ENCODE results near the gene COL7A1. TPM values are rescaled to one million over a fixed set of nuclear protein-coding genes. Genes with fewer than 3 reads are reported as not detected.

COL7A1 gene
- total and polyA plus RNA-seq, 2 experiments from 2014 or later, result 4.0 to 7.9 TPM

GRCh38 chr3:48544141-48544540 is 51.0 kb downstream of the COL7A1 start (continued):
- TF ChIP-seq REST (IDR thresholded peaks at IDR 0.05; ENCODE audit: unreplicated experiment), result no peak

GRCh38 chr3:48543271-48543866 is 51.8 kb downstream of the COL7A1 start:
- TF ChIP-seq ZNF114 (CRISPR knock-in tag; IDR thresholded peaks at IDR 0.05), result no peak
- no peaks in the 10 kb centered on the region for H3K9me3 Mint-ChIP-seq
- Histone ChIP-seq H3K4me1 (ENCODE audit: insufficient read depth) (no peaks in the 10 kb centered on the region), H3K36me3 (ENCODE audit: insufficient read depth) (peaks cover 14% of the 10 kb centered on the region; the same call in 1 of the 2 replicates), H3K27ac (ENCODE audit: low read depth) (no peak overlapping the region), H3F3A (replicated peaks; ENCODE audit: low read depth) (0 out of 2 replicates have a peak, but pooled peaks cover 11% of the 10 kb centered on the region), H3K9me2 (ENCODE audit: insufficient read depth) (no peaks in the 10 kb centered on the region), H4K20me1 (replicated peaks; ENCODE audit: insufficient read depth) (no peaks in the 10 kb centered on the region; the same call in 1 of the 2 replicates), H3K4me3 (no peak overlapping the region), H3K79me2 (replicated peaks; ENCODE audit: insufficient read depth) (no peaks in the 10 kb centered on the region), H3K4me2 (no peak overlapping the region), H2AFZ (no peak overlapping the region), H3K27me3 (ENCODE audit: insufficient read depth) (no peaks in the 10 kb centered on the region)
- peaks cover 10% of the 10 kb centered on the region for H3K27me3 Mint-ChIP-seq (ENCODE audit: insufficient read depth, low read depth, poor library complexity)
- H3K27ac Mint-ChIP-seq, result no peak overlapping the region
- no peak; the same call in 2 of the 3 replicates for ATAC-seq
- DNase-seq (ENCODE audit: low spot score), result no peak
- H3K4me1 Mint-ChIP-seq, result no peaks in the 10 kb centered on the region
- H3K4me3 Mint-ChIP-seq, result no peak overlapping the region
- peaks cover 21% of the 10 kb centered on the region for H3K36me3 Mint-ChIP-seq (ENCODE audit: low read depth)

GRCh38 chr3:48538451-48538850 is 56.7 kb downstream of the COL7A1 start:
- no peak for TF ChIP-seq REST (IDR thresholded peaks at IDR 0.05; ENCODE audit: unreplicated experiment)
- no peak overlapping the region for H2AFZ ChIP-seq
- DNase-seq (ENCODE audit: low spot score) (no peak), ATAC-seq (no peak)
- H3K4me3 Mint-ChIP-seq, result no peak overlapping the region
- peaks cover 4% of the 10 kb centered on the region for H3K27me3 Mint-ChIP-seq (ENCODE audit: insufficient read depth, low read depth, poor library complexity)
- no peaks in the 10 kb centered on the region for H3K9me2 ChIP-seq (ENCODE audit: insufficient read depth)
- H3K4me1 Mint-ChIP-seq, result no peaks in the 10 kb centered on the region
- H3K27ac Mint-ChIP-seq, result peak overlapping the region; percentile 35; the same call in 1 of the 2 replicates
- H3K36me3 Mint-ChIP-seq (ENCODE audit: low read depth), result peaks cover 20% of the 10 kb centered on the region
- no peaks in the 10 kb centered on the region; the same call in 1 of the 2 replicates for H4K20me1 ChIP-seq (replicated peaks; ENCODE audit: insufficient read depth)
- no peaks in the 10 kb centered on the region for H3K4me1 ChIP-seq (ENCODE audit: insufficient read depth)
- H3K27me3 ChIP-seq (ENCODE audit: insufficient read depth), result no peaks in the 10 kb centered on the region
- no peaks in the 10 kb centered on the region for H3K79me2 ChIP-seq (replicated peaks; ENCODE audit: insufficient read depth)
- no peaks in the 10 kb centered on the region; the same call in 1 of the 2 replicates for H3K36me3 ChIP-seq (ENCODE audit: insufficient read depth)
- peaks cover 4% of the 10 kb centered on the region; the same call in 1 of the 2 replicates for H3F3A ChIP-seq (replicated peaks; ENCODE audit: low read depth)
- no peak overlapping the region for H3K4me3 ChIP-seq
- no peak overlapping the region for H3K27ac ChIP-seq (ENCODE audit: low read depth)
- no peak overlapping the region for H3K4me2 ChIP-seq
- no peaks in the 10 kb centered on the region for H3K9me3 Mint-ChIP-seq
